Measurements from ENCODE around the gene FOSL2.
A peak's percentile ranks its signal among the peaks of the same experiment; 100 is the strongest.

FOSL2 gene

GRCh38 chr2:28375742-28376631, 16.7 kb upstream of the FOSL2 start:
- no peak for DNase-seq

- no peak for DNase-seq
Measured at GRCh38 chr2:28377195-28377816, 15.4 kb upstream of the FOSL2 start.

- DNase-seq = no peak
Measured at GRCh38 chr2:28377984-28378678, 14.5 kb upstream of the FOSL2 start.

GRCh38 chr2:28378679-28379584, 13.7 kb upstream of the FOSL2 start:
- no peak for DNase-seq

- DNase-seq = no peak
Measured at GRCh38 chr2:28380219-28380618, 12.4 kb upstream of the FOSL2 start.

- no peak for DNase-seq
Measured at GRCh38 chr2:28381225-28382180, 11.2 kb upstream of the FOSL2 start.

- DNase-seq = no peak
Measured at GRCh38 chr2:28382755-28383154, 9.9 kb upstream of the FOSL2 start.

GRCh38 chr2:28387082-28387960, 5.3 kb upstream of the FOSL2 start:
- no peak for DNase-seq

GRCh38 chr2:28389399-28390240, 3.0 kb upstream of the FOSL2 start:
- no peak for DNase-seq

- peak; percentile 78 for DNase-seq
Measured at GRCh38 chr2:28390241-28390745, 2.4 kb upstream of the FOSL2 start.

- peak; percentile 37 for DNase-seq
Measured at GRCh38 chr2:28390746-28391563, 1.7 kb upstream of the FOSL2 start.

GRCh38 chr2:28391564-28392296, 928 bp upstream of the FOSL2 start:
- DNase-seq = peak; percentile 59

- DNase-seq = peak; percentile 53
Measured at GRCh38 chr2:28393114-28393836, 617 bp downstream of the FOSL2 start.

GRCh38 chr2:28394331-28394877, 1.7 kb downstream of the FOSL2 start:
- peak; percentile 39 for DNase-seq

- DNase-seq = no peak
Measured at GRCh38 chr2:28394997-28395333, 2.3 kb downstream of the FOSL2 start.

- DNase-seq = no peak
Measured at GRCh38 chr2:28395334-28396061, 2.8 kb downstream of the FOSL2 start.
